Adrenal gland (tissue), 12 donors: ENCODE data around the gene GPR179. TPM values are rescaled to one million over a fixed set of nuclear protein-coding genes. Genes with fewer than 3 reads are reported as not detected.
"Not testable (repeated sequence)": the region's sequence is repeated elsewhere in the genome, so short reads cannot be mapped to it uniquely, and the experiment has no call there.

Experiments
- DNase-seq, 7 donors: peaks; one replicate each; pipeline ENCODE4 v3.0.0-alpha.2; 2019 to 2020
- H3K27ac ChIP-seq, 5 donors: fragments of 200-600 bp; sonication (generic) in 4 of 5; 1 replicate in 3 of 5; 2 replicates in 2 of 5; pipeline versions ENCODE4 v1.5.1 to v1.8.0; 2016 to 2020; ENCODE audit warnings: mild to moderate bottlenecking in 1 of 5
- H3K27me3 ChIP-seq: fragments of 200-600 bp; 2 replicates; pipeline ENCODE4 v1.8.0; 2021
- H3K36me3 ChIP-seq, 2 donors: fragments of 200-600 bp; replicated peaks in 1 of 2; 1 replicate in 1 of 2; 2 replicates in 1 of 2; pipeline versions ENCODE4 v1.5.1 to v1.8.0; 2018 to 2022
- H3K4me1 ChIP-seq, 2 donors: fragments of 200-600 bp; replicated peaks in 1 of 2; 1 replicate in 1 of 2; 2 replicates in 1 of 2; pipeline versions ENCODE4 v1.5.1 to v1.8.0; 2018 to 2021
- H3K4me3 ChIP-seq, 4 donors: fragments of 200-600 bp; sonication (generic) in 3 of 4; one replicate each; pipeline ENCODE4 v1.5.1; 2016 to 2018
- H3K9me3 ChIP-seq, 3 donors: fragments of 200-600 bp; sonication (generic) in 1 of 3; replicated peaks in 1 of 3; 1 replicate in 2 of 3; 2 replicates in 1 of 3; pipeline versions ENCODE4 v1.5.1 to v1.8.0; 2016 to 2021
- CTCF ChIP-seq, 6 experiments: fragments of 450-650 bp in 4 of 6; fragments of 200-600 bp in 2 of 6; sonication (generic) in 1 of 6; IDR thresholded peaks; 1 replicate in 5 of 6; 2 replicates in 1 of 6; pipeline versions ENCODE4 v1.5.1 to v1.8.0; 2016 to 2021; ENCODE audit warnings: antibody characterized with exemption in 6 of 6, mild to moderate bottlenecking in 2 of 6, moderate library complexity in 1 of 6
- WGBS, 4 donors: extraction: QIAGEN DNeasy Blood & Tissue Kit in 2 of 4; methylation state at CpG; one replicate each; pipeline versions ENCODE4 v1.1.5 to v1.1.7; 2013 to 2017; 5-methylcytosine and 5-hydroxymethylcytosine counted together
- intact Hi-C, 2 donors: fragments of 100-400 bp; cut with DNase I; formaldehyde crosslinking; loops; one replicate each; pipeline versions ENCODE4 v1.14.1 to v1.15.0; 2022 to 2023
- polyA plus RNA-seq, 3 donors: library from polyadenylated mRNA; stranded (reverse); fragments of 200-250 nt in 2 of 3; fragments of 350-450 nt in 1 of 3; fragmentation: Illumina TruSeq in 1 of 3; extraction: RNeasy Lipid Tissue Mini Kit (QIAGEN cat#74804) in 1 of 3; gene quantifications; one replicate each; pipeline ENCODE4 v1.2.3, GENCODE V29; 2013 to 2014
- total RNA-seq, 9 donors: library from RNA; depleted of rRNA in 4 of 9; stranded (reverse); fragments of >200 nt in 4 of 9; fragments of 120-200 nt in 1 of 9; fragmentation: NEBNext Ultra II Directional in 1 of 9; extraction: Animal tissue kit (Norgen Biotek cat#: 25700) in 1 of 9; gene quantifications; one replicate each; pipeline versions ENCODE4 v1.1.0 to v1.2.4, GENCODE V29; 2013 to 2023
- donor health status: healthy with polysubstance abuse.
- donor health status: Bipolar disorder and iron deficiency.
- donor health status: DM: yes; HTN: yes; CAD: no.
- donor health status: DM: no; HTN: no; CAD: no.
- donor health status: DM: no; HTN: no; CAD: no.
- donor health status: DM: yes; HTN: yes; CAD: no.

GPR179 gene
- total and polyA plus RNA-seq, 12 donors, result under 0.01 to 0.32 (median 0.09) TPM; not detected in 4

GRCh38 chr17:38288217-38288827 is 55.4 kb downstream of the GPR179 start:
- intact Hi-C loops, H3K36me3 ChIP-seq, H3K9me3 ChIP-seq, H3K27me3 ChIP-seq, H3K4me1 ChIP-seq, H3K27ac ChIP-seq, H3K4me3 ChIP-seq: not testable (repeated sequence)
- TF ChIP-seq CTCF (IDR thresholded peaks at IDR 0.05), result peak in 5 of 6 experiments; percentile 12 to 38 (median 27)
- WGBS, 4 donors, result 48 to 56% (median 48%) methylated on average over 5 to 11 of the region's 12 CpGs
- DNase-seq, result peak in 2 of 7 donors; percentile 11 to 28

- H3K4me3 ChIP-seq, H3K4me1 ChIP-seq, H3K9me3 ChIP-seq, intact Hi-C loops, H3K27me3 ChIP-seq, H3K36me3 ChIP-seq: not testable (repeated sequence)
- H3K27ac ChIP-seq, result peak overlapping the region in 3 of 5 donors; percentile 10 to 75 (median 65)
- DNase-seq, result peak; percentile 20 to 89 (median 72)
- 10 to 18% (median 13%) methylated on average over 6 to 10 of the region's 11 CpGs for WGBS, 4 donors
Measured at GRCh38 chr17:38286501-38287091, 57.2 kb downstream of the GPR179 start.

GRCh38 chr17:38285994-38286393 is 57.8 kb downstream of the GPR179 start:
- H3K27me3 ChIP-seq, H3K4me1 ChIP-seq, H3K27ac ChIP-seq, H3K4me3 ChIP-seq, intact Hi-C loops, H3K9me3 ChIP-seq, H3K36me3 ChIP-seq, DNase-seq: not testable (repeated sequence)

Other genes starting within 250 kb of the GPR179 start
- gene TBC1D3E, start 216.0 kb downstream of the GPR179 start, total RNA-seq, result 1 to 10 TPM in 1 of 9 donors, under 1 TPM in 1, not detected in 7; 0.15 to 1.7 TPM
- gene TBC1D3E, start 216.0 kb downstream of the GPR179 start, polyA plus RNA-seq, result under 1 TPM in 1 of 3 donors, not detected in 2; 0.16 TPM
- not detected for gene TBC1D3, start 151.4 kb downstream of the GPR179 start, total RNA-seq
- 1 to 10 TPM in 1 of 3 donors, under 1 TPM in 1, not detected in 1; 0.07 to 1.4 TPM for gene TBC1D3, start 151.4 kb downstream of the GPR179 start, polyA plus RNA-seq
- 10 to 100 TPM; 25.4 to 62.8 (median 40.4) TPM for gene MRPL45, start 46.8 kb downstream of the GPR179 start, total RNA-seq
- gene MRPL45, start 46.8 kb downstream of the GPR179 start, polyA plus RNA-seq, result 10 to 100 TPM; 12.7 to 48.5 (median 14.3) TPM
- gene SOCS7, start 7.9 kb upstream of the GPR179 start, total RNA-seq, result 10 to 100 TPM; 17.2 to 51.3 (median 20.6) TPM
- 10 to 100 TPM in 1 of 3 donors, 1 to 10 TPM in 2; 2.7 to 18.4 (median 6.1) TPM for gene SOCS7, start 7.9 kb upstream of the GPR179 start, polyA plus RNA-seq
- gene ARHGAP23, start 84.5 kb upstream of the GPR179 start, total RNA-seq, result 10 to 100 TPM in 8 of 9 donors, 1 to 10 TPM in 1; 4.4 to 71.9 (median 29.2) TPM
- 10 to 100 TPM; 15.8 to 26.9 (median 17.8) TPM for gene ARHGAP23, start 84.5 kb upstream of the GPR179 start, polyA plus RNA-seq